Mesenchymal stem cell (in vitro differentiated cells and primary cell): ENCODE measurements around the gene PHF19.
A peak's percentile ranks its signal among the peaks of the same experiment; 100 is the strongest.

Experiments used
- DNase-seq: peaks from one replicate; pipeline ENCODE4 v3.0.0-alpha.2; 2013
- H2AFZ ChIP-seq: one replicate; pipeline ENCODE4 v1.6.1; 2013; ENCODE audit warnings: low read depth, mild to moderate bottlenecking, control low read depth, inconsistent platforms, low read length, moderate library complexity
- H2AK5ac ChIP-seq: 2 replicates; pipeline ENCODE4 v1.6.1; 2013; ENCODE audit warnings: low read length, moderate library complexity, mild to moderate bottlenecking, inconsistent platforms; ENCODE audit not compliant: severe bottlenecking
- H2BK120ac ChIP-seq: one replicate; pipeline ENCODE4 v1.6.1; 2013; ENCODE audit warnings: low read depth, mild to moderate bottlenecking, inconsistent platforms, low read length, moderate library complexity
- H2BK12ac ChIP-seq, 2 experiments: one replicate each; pipeline ENCODE4 v1.6.1; 2013; ENCODE audit warnings: inconsistent platforms in 2 of 2, low read length in 2 of 2, mild to moderate bottlenecking in 2 of 2, moderate library complexity in 2 of 2, control low read depth in 1 of 2
- H2BK15ac ChIP-seq: one replicate; pipeline ENCODE4 v1.6.1; 2013; ENCODE audit warnings: mild to moderate bottlenecking, low read depth, inconsistent platforms; ENCODE audit not compliant: poor library complexity, severe bottlenecking
- H2BK5ac ChIP-seq: 2 replicates; pipeline ENCODE4 v1.6.1; 2013; ENCODE audit warnings: low read depth, mild to moderate bottlenecking, low read length, control low read depth, inconsistent platforms; ENCODE audit not compliant: poor library complexity, severe bottlenecking
- H3K14ac ChIP-seq, 2 experiments: one replicate each; pipeline ENCODE4 v1.6.1; 2013; ENCODE audit warnings: inconsistent platforms in 2 of 2, low read length in 2 of 2, control low read depth in 1 of 2, mild to moderate bottlenecking in 1 of 2, moderate library complexity in 1 of 2
- H3K18ac ChIP-seq, 2 experiments: one replicate each; pipeline ENCODE4 v1.6.1; 2013; ENCODE audit warnings: inconsistent platforms in 2 of 2, low read length in 2 of 2, control low read depth in 1 of 2, low read depth in 1 of 2, mild to moderate bottlenecking in 1 of 2
- H3K23ac ChIP-seq, 2 experiments: one replicate each; pipeline ENCODE4 v1.6.1; 2013; ENCODE audit warnings: inconsistent platforms in 2 of 2, low read length in 2 of 2, mild to moderate bottlenecking in 2 of 2, moderate library complexity in 2 of 2, control low read depth in 1 of 2
- H3K27ac ChIP-seq: 2 replicates; pipeline ENCODE4 v1.5.1; 2013; ENCODE audit warnings: mild to moderate bottlenecking, moderate library complexity, low read length, control low read depth, inconsistent platforms; ENCODE audit not compliant: poor library complexity, severe bottlenecking
- H3K27me3 ChIP-seq, 2 experiments: 2 replicates each; pipeline versions ENCODE4 v1.6.1 to v1.7.0; 2013; ENCODE audit warnings: low read length in 2 of 2, mild to moderate bottlenecking in 2 of 2, moderate library complexity in 2 of 2, control low read depth in 1 of 2, inconsistent platforms in 1 of 2; ENCODE audit not compliant: control insufficient read depth in 1 of 2, insufficient read depth in 1 of 2
- H3K36me3 ChIP-seq, 2 experiments: 2 replicates each; pipeline versions ENCODE4 v1.6.1 to v1.7.0; 2013; ENCODE audit warnings: low read length in 2 of 2, control low read depth in 1 of 2, inconsistent platforms in 1 of 2, low read depth in 1 of 2, mild to moderate bottlenecking in 1 of 2; ENCODE audit not compliant: insufficient read depth in 2 of 2, control insufficient read depth in 1 of 2
- H3K4ac ChIP-seq, 2 experiments: one replicate each; pipeline ENCODE4 v1.6.1; 2013; ENCODE audit warnings: inconsistent platforms in 2 of 2, low read length in 2 of 2, mild to moderate bottlenecking in 2 of 2, moderate library complexity in 2 of 2, control low read depth in 1 of 2, low read depth in 1 of 2
- H3K4me1 ChIP-seq: 2 replicates; pipeline ENCODE4 v1.6.1; 2013; ENCODE audit warnings: low read depth, low read length, control low read depth; ENCODE audit not compliant: control insufficient read depth, insufficient read depth
- H3K4me2 ChIP-seq: 2 replicates; pipeline ENCODE4 v1.6.1; 2013; ENCODE audit warnings: low read length, mild to moderate bottlenecking, inconsistent platforms; ENCODE audit not compliant: poor library complexity, severe bottlenecking
- H3K4me3 ChIP-seq, 2 experiments: 2 replicates each; pipeline versions ENCODE4 v1.5.1 to v1.7.0; 2013; ENCODE audit warnings: low read length in 2 of 2, mild to moderate bottlenecking in 2 of 2, control low read depth in 1 of 2, low read depth in 1 of 2; ENCODE audit not compliant: insufficient read depth in 1 of 2
- H3K79me1 ChIP-seq: replicated peaks from 2 replicates; pipeline ENCODE4 v1.6.1; 2013; ENCODE audit warnings: mild to moderate bottlenecking, control low read depth, low read length, inconsistent platforms; ENCODE audit not compliant: poor library complexity, severe bottlenecking
- H3K9ac ChIP-seq: 2 replicates; pipeline ENCODE4 v1.7.0; 2013; ENCODE audit warnings: mild to moderate bottlenecking, low read length, moderate library complexity
- H3K9me3 ChIP-seq: 2 replicates; pipeline ENCODE4 v1.7.0; 2013; ENCODE audit warnings: mild to moderate bottlenecking, low read length; ENCODE audit not compliant: control insufficient read depth
- H4K8ac ChIP-seq: one replicate; pipeline ENCODE4 v1.6.1; 2013; ENCODE audit warnings: inconsistent platforms, mild to moderate bottlenecking, low read length, moderate library complexity
- H4K91ac ChIP-seq: one replicate; pipeline ENCODE4 v1.6.1; 2013; ENCODE audit warnings: mild to moderate bottlenecking, low read length, inconsistent platforms
- WGBS: methylation state at CpG from one replicate; pipeline ENCODE4 v1.1.7; 2013; ENCODE audit warnings: mixed read lengths; 5-methylcytosine and 5-hydroxymethylcytosine counted together

Gene PHF19

GRCh38 chr9:120916588-120916987 lies 39.6 kb upstream of the PHF19 start:
- Histone ChIP-seq H3K4me3 (no peak overlapping the region), H3K27me3 (no peaks in the 10 kb centered on the region), H2AFZ (no peak overlapping the region), H3K9me3 (peaks cover 3% of the 10 kb centered on the region), H3K23ac (no peak overlapping the region), H2AK5ac (no peak overlapping the region), H4K91ac (no peak overlapping the region), H4K8ac (no peak overlapping the region), H3K18ac (no peak overlapping the region), H2BK15ac (no peak overlapping the region), H3K14ac (no peak overlapping the region), H3K79me1 (no peaks in the 10 kb centered on the region), H3K27ac (no peak overlapping the region), H3K4me2 (no peak overlapping the region), H3K4ac (no peak overlapping the region), H2BK5ac (no peak overlapping the region), H3K9ac (no peak overlapping the region), H2BK12ac (peak overlapping the region in 1 of 2 experiments; percentile 23), H3K4me1 (peaks cover 14% of the 10 kb centered on the region), H2BK120ac (no peak overlapping the region), H3K36me3 (peaks cover 5 to 11% of the 10 kb centered on the region in 2 experiments)
- peak; percentile 51 for DNase-seq
- WGBS = 44% methylated on average over 3 of the region's 3 CpGs

- Histone ChIP-seq H2BK5ac (no peak overlapping the region), H2BK120ac (no peak overlapping the region), H2BK12ac (no peak overlapping the region), H3K27me3 (no peaks in the 10 kb centered on the region), H3K4me1 (peaks cover 14% of the 10 kb centered on the region), H3K4ac (no peak overlapping the region), H4K91ac (no peak overlapping the region), H3K79me1 (no peaks in the 10 kb centered on the region), H3K9me3 (peaks cover 3% of the 10 kb centered on the region), H3K9ac (no peak overlapping the region), H4K8ac (no peak overlapping the region), H2BK15ac (no peak overlapping the region), H3K27ac (no peak overlapping the region), H3K23ac (no peak overlapping the region), H2AFZ (no peak overlapping the region), H3K4me2 (no peak overlapping the region), H3K36me3 (peaks cover 7 to 16% of the 10 kb centered on the region in 2 experiments), H3K14ac (no peak overlapping the region), H3K18ac (no peak overlapping the region), H3K4me3 (no peak overlapping the region), H2AK5ac (no peak overlapping the region)
- no peak for DNase-seq
- 100% methylated on average over 2 of the region's 5 CpGs for WGBS
Measured at GRCh38 chr9:120915854-120916470, 39.0 kb upstream of the PHF19 start.

- 100% methylated on average over 2 of the region's 6 CpGs for WGBS
- no peak overlapping the region for H4K91ac ChIP-seq
- no peak overlapping the region for H3K14ac ChIP-seq
- H2BK5ac ChIP-seq = no peak overlapping the region
- H3K23ac ChIP-seq = no peak overlapping the region
- no peaks in the 10 kb centered on the region for H3K79me1 ChIP-seq
- H3K4me1 ChIP-seq = peaks cover 15% of the 10 kb centered on the region
- no peak overlapping the region for H4K8ac ChIP-seq
- H3K4me2 ChIP-seq = no peak overlapping the region
- no peak for DNase-seq
- no peak overlapping the region for H3K4me3 ChIP-seq
- H2BK120ac ChIP-seq = no peak overlapping the region
- H2AK5ac ChIP-seq = no peak overlapping the region
- H3K27me3 ChIP-seq = no peaks in the 10 kb centered on the region
- no peak overlapping the region for H2BK12ac ChIP-seq
- H3K27ac ChIP-seq = no peak overlapping the region
- peaks cover 9 to 18% of the 10 kb centered on the region in 2 experiments for H3K36me3 ChIP-seq
- H3K4ac ChIP-seq = no peak overlapping the region
- H2BK15ac ChIP-seq = no peak overlapping the region
- H3K9me3 ChIP-seq = peaks cover 3% of the 10 kb centered on the region
- H3K9ac ChIP-seq = no peak overlapping the region
- H3K18ac ChIP-seq = no peak overlapping the region
- H2AFZ ChIP-seq = no peak overlapping the region
Measured at GRCh38 chr9:120914953-120915352, 38.0 kb upstream of the PHF19 start.

- Histone ChIP-seq H2BK120ac (no peak overlapping the region), H3K4ac (no peak overlapping the region), H3K27ac (no peak overlapping the region), H2AFZ (no peak overlapping the region), H3K23ac (no peak overlapping the region), H2AK5ac (no peak overlapping the region), H3K79me1 (no peaks in the 10 kb centered on the region), H2BK5ac (no peak overlapping the region), H3K4me3 (no peak overlapping the region), H3K27me3 (no peaks in the 10 kb centered on the region), H2BK12ac (no peak overlapping the region), H3K9ac (no peak overlapping the region), H4K8ac (no peak overlapping the region), H3K4me2 (no peak overlapping the region), H3K9me3 (peaks cover 3% of the 10 kb centered on the region), H4K91ac (no peak overlapping the region), H3K18ac (no peak overlapping the region), H3K4me1 (peaks cover 16% of the 10 kb centered on the region), H3K36me3 (peaks cover 9 to 19% of the 10 kb centered on the region in 2 experiments), H3K14ac (no peak overlapping the region), H2BK15ac (no peak overlapping the region)
- DNase-seq = no peak
- WGBS = 97% methylated on average over 3 of the region's 3 CpGs
Measured at GRCh38 chr9:120914396-120914795, 37.4 kb upstream of the PHF19 start.
